BJ (cell line): ENCODE results near the gene TYW1B. TPM values are rescaled to one million over a fixed set of nuclear protein-coding genes. Genes with fewer than 3 reads are reported as not detected.
"Not testable (repeated sequence)": the region's sequence is repeated elsewhere in the genome, so short reads cannot be mapped to it uniquely, and the experiment has no call there.

Experiments used
- CTCF ChIA-PET: fragments of 350-600 bp; formaldehyde crosslinking; extraction: SDS; loops from one replicate; lab custom pipeline; 2021; ENCODE audit warnings: antibody characterized with exemption, inconsistent platforms; lab: Yijun Ruan, JAX
- POLR2A ChIA-PET: fragments of 300-600 bp; sonication (Branson Sonifier 250); formaldehyde crosslinking; extraction: SDS; loops from one replicate; lab custom pipeline; 2021; ENCODE audit warnings: antibody characterized with exemption; lab: Charles Lee
- DNase-seq: peaks from one replicate; pipeline ENCODE4 v3.0.0-alpha.2; 2011; ENCODE audit warnings: low read depth
- H3K27me3 ChIP-seq: 2 replicates; pipeline ENCODE4 v1.6.0; 2011; ENCODE audit warnings: low read length; ENCODE audit not compliant: control insufficient read depth, insufficient read depth
- H3K36me3 ChIP-seq: 2 replicates; pipeline ENCODE4 v1.5.1; 2011; ENCODE audit warnings: low read length; ENCODE audit not compliant: control insufficient read depth, insufficient read depth
- H3K4me3 ChIP-seq: 2 replicates; pipeline ENCODE4 v1.5.1; 2011; ENCODE audit warnings: low read depth, mild to moderate bottlenecking, control low read depth, low read length
- CTCF ChIP-seq: IDR thresholded peaks from 2 replicates; pipeline ENCODE4 v1.5.1; 2011; ENCODE audit warnings: low read depth, mild to moderate bottlenecking, control low read depth, inconsistent platforms, low read length, moderate library complexity; ENCODE audit not compliant: insufficient read depth
- polyA plus RNA-seq: library from polyadenylated mRNA; depleted of rRNA; stranded (reverse); fragments of >200 nt; gene quantifications from 2 replicates; pipeline ENCODE4 v1.2.3, GENCODE V29; 2011

The TYW1B gene
- polyA plus RNA-seq, 1 experiment, result 0.37 TPM

DNA sequence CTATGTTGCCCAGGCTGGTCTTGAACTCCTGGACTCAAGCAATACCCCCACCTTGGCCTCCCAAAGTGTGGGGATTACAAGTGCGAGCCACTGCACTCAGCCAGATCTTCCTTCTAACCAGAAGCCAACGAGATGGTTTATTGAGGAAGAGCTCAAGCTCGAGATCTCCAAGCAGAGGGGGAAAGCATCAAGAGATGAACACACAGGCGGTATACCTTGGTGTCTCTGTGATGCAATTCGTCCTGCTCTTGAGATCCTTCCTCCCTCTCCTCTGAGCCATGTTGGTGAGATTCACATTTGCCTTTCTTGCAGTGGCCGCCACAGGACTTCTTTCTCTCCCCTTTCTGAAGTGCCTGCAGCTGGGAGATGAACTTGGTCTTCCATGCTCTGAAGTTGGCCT is 21.1 kb downstream of the TYW1B start:
- DNase-seq, H3K4me3 ChIP-seq, CTCF ChIA-PET, H3K27me3 ChIP-seq, H3K36me3 ChIP-seq, POLR2A ChIA-PET: not testable (repeated sequence)

GRCh38 chr7:72805526-72806494 is 22.2 kb downstream of the TYW1B start:
- Histone ChIP-seq H3K27me3 (no peaks in the 10 kb centered on the region), H3K4me3 (no peak overlapping the region), H3K36me3 (no peaks in the 10 kb centered on the region)
- TF ChIP-seq CTCF, result no peak
- ChIA-PET CTCF (no interaction called here), POLR2A (no interaction called here)
- peak; percentile 19 for DNase-seq

DNA sequence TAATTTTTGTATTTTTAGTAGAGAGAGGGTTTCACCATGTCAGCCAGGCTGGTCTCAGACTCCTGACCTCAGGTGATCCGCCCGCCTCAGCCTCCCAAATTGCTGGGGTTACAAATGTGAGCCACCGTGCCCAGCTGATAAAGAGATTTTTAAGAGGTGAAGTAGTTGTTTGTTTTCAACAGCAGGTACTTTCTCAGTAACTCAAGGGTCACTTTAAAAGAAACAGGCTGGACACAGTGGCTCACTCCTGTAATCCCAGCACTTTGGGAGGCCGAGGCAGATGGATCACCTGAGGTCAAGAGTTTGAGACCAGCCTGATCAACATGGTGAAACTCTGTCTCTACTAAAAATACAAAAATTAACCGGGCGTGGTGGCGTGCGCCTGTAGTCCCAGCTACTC is 24.2 kb downstream of the TYW1B start:
- DNase-seq, CTCF ChIA-PET, H3K4me3 ChIP-seq, H3K36me3 ChIP-seq, H3K27me3 ChIP-seq, POLR2A ChIA-PET: not testable (repeated sequence)

DNA sequence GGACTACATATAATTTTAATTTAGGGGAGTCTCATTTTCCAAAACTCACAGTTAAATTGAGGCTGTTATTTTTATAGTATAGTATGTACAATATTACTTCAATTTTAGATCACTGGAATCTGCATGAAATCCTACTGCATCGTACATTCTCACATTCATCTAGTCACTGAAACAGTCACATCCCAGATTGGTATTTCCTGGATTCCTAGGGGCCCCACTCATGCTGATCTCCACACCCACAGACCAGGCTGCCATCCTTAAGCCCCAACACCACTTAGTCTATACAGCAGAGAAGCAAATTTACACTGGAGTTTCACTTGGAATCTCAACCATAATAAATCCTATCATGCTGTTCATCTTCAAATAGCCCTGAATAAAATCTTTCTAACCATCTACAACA is 26.4 kb downstream of the TYW1B start:
- CTCF ChIA-PET, H3K27me3 ChIP-seq, H3K4me3 ChIP-seq, DNase-seq, POLR2A ChIA-PET, H3K36me3 ChIP-seq: not testable (repeated sequence)

DNA sequence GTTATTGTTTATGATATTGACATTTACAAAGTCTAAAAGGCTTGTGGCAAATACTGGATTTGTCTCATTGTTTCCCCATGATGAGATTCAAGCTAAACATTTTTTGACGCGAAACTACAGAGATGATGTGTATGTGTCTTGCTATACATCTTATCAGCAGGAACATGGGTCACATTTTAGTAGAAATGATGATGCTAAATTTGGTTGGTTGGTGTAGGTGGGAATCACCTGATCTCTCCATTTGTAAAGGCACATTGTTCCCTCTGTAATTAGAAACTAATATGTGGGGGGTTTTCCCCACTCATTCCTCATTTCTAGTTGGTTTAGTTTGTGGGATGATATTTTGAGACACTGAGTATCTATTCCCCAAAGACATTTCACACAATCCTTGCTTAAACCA is 32.6 kb downstream of the TYW1B start:
- DNase-seq, CTCF ChIA-PET, H3K4me3 ChIP-seq, POLR2A ChIA-PET, H3K36me3 ChIP-seq, H3K27me3 ChIP-seq: not testable (repeated sequence)

DNA sequence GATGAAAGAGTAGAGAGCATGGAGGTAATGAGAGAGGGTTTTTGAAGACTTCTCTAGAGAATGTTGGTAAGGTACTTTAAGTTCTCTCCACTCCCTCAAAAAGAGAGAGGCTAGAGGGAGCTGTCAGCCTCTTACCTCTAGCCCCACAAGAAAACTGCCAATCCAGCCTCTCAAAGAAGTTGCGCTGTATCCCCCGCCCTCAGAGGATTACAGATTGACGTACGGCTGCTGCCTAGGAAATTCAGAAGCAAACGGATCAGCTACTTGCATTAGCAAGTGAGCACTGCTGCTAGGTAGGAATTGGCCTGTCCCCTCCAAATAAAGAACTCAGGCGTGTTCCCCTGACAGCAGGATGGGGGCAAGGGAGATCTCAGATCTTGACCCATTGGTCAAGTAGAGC is 34.2 kb downstream of the TYW1B start:
- ChIA-PET CTCF (no interaction called here), POLR2A (no interaction called here)
- TF ChIP-seq CTCF, result no peak
- DNase-seq, result no peak
- no peaks in the 10 kb centered on the region for H3K27me3 ChIP-seq
- H3K36me3 ChIP-seq, result no peaks in the 10 kb centered on the region
- H3K4me3 ChIP-seq, result no peak overlapping the region

DNA sequence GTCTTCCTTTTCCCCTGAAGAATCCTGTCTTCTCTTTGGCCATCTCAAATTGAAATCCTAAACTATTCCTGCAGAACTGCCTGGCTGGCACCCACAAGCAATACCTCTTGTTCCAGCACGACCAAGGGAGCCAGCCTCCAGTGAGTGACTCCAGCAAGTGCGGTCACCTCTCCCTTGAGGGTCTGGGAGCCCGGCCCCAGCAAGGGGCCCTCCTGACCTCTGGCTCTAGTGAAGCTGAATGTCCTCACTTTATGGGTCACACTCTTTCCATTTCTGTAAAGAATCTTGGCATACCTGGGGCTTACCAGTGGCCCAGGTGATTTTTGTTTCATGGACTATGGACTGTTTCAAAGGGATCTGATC is 37.3 kb downstream of the TYW1B start:
- H3K27me3 ChIP-seq, DNase-seq, H3K4me3 ChIP-seq, H3K36me3 ChIP-seq, POLR2A ChIA-PET, CTCF ChIA-PET: not testable (repeated sequence)

GRCh38 chr7:72790048-72790697 is 37.8 kb downstream of the TYW1B start:
- H3K4me3 ChIP-seq, CTCF ChIA-PET, H3K27me3 ChIP-seq, DNase-seq, POLR2A ChIA-PET, H3K36me3 ChIP-seq: not testable (repeated sequence)
